NCI-H510A treated with DMSO at 0.1 percent for 48 hours (cell line): ENCODE results near the gene IKZF4.
"Not testable (repeated sequence)": the region's sequence is repeated elsewhere in the genome, so short reads cannot be mapped to it uniquely, and the experiment has no call there.

Experiments used
- DNase-seq: peaks from one replicate; lab custom pipeline; 2025; lab: John Stamatoyannopoulos, UW

Gene IKZF4

GRCh38 chr12:56040151-56040550, 19.3 kb downstream of the IKZF4 start:
- no peak for DNase-seq

GRCh38 chr12:56040963-56041551, 20.2 kb downstream of the IKZF4 start:
- peak; percentile 84 for DNase-seq

GRCh38 chr12:56041552-56042429, 20.9 kb downstream of the IKZF4 start, which contains the start of gene RPS26:
TSS of gene RPS26 (plus strand) at chr12:56041918. CDS start at chr12:56042167, 249 bp downstream.
- DNase-seq: peak; percentile 99

- DNase-seq: not testable (repeated sequence)
Observed at GRCh38 chr12:56042430-56042813, 21.6 kb downstream of the IKZF4 start.

DNA sequence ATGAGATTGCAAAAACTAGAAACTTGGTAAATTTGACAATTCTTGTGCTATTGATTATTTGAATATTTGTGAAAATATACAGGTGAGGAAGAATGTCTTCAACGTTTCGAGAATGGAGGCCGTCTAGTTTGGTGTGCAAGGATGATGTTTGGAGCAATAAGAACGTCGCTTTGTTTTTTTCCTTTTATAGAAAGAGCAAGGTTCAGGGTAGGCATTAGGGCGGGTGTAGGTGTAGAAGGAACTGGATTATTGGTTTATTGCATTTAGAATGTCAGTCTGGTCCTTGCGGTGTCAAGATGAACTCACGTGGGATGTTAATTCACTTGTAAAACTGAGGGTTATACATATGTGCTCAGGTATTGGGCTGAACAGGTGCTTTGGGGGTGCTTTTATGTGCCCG, 22.0 kb downstream of the IKZF4 start:
- DNase-seq: no peak

DNA sequence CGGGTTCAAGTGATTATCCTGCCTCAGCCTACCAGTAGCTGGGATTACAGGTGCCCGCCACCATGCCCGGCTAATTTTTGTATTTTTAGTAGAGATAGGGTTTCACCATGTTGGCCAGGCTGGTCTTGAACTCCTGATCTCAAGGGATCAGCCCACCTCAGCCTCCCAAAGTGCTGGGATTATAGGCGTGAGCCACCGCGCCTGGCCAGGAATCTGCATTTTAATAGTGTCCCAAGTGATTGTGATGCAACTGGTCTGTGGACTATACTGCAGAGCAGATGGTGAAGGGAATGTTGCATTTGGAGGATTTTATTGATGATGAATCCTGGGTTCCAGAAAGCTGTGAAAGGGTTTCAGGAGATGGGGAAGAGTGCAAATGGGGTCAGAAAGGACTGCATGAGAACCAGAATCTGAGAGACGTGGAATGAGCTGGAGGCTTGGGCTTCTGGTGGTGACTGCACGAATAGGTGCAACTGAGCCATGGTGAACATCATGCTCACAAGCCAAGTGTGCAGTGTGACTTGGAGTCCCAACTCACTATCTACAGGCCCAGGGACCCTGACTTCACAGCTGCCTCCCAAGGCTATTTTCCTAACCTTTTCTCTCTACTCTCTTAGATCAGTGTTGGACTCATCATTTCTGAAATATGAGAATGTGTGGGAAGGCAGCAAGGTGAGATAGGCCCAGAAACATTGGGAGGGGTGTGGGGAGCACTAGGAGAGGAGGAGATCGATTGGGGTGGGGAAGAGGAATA, 25.4 kb downstream of the IKZF4 start:
- no peak for DNase-seq

- DNase-seq: no peak
Observed at GRCh38 chr12:56053407-56053893, 32.6 kb downstream of the IKZF4 start.

DNA sequence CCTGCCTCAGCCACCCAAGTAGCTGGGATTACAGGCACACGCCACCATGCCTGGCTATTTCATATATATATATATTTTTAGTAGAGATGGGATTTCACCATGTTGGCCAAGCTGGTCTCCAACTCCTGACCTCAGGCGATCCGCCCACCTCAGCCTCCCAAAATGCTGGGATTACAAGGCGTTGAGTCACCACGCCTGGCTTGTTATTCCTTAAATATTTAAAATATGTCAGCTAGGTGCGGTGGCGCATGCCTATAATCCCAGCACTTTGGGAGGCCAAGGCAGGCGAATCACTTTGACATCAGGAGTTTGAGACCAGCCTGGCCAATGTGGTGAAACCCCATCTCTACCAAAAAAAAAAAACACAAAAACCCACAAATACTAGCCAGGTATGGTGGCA, 39.1 kb downstream of the IKZF4 start:
- not testable (repeated sequence) for DNase-seq

DNA sequence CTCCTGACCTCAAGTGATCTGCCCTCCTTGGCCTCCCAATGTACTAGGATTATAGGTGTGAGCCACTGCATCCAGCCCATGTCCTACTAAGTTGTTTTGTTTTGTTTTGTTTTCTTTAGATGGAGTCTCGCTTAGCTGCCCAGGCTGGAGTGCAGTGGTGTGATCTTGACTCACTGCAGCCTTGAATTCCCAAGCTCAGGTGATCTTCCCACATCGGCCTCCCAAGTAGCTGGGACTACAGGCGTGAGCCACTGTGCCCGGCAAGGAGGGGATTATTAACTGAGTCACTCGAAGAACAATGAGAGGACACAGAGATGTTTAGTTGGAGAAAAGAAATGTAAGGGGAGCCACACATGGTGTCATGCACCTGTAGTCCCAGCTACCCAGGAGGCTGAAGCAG, 41.1 kb downstream of the IKZF4 start:
- no peak for DNase-seq

DNA sequence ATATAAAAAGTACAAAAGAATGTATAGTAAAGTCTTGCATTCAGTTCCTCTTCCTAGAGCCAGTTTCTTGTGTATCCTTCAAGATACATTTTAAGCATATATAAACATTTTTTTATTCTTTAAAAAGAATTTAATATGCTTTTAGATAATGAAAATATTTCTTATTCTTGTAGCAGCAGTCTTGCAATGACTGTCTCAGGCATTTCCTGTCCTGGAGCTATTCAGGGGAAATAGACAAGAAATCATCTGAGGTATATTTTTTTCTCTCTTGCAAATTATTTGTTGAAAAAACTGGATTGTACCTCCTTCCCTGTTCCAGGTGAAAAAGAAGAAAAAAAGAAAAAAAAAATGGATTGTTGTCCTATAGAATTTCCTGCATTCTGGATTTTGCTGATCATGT, 42.2 kb downstream of the IKZF4 start:
- DNase-seq: no peak

DNA sequence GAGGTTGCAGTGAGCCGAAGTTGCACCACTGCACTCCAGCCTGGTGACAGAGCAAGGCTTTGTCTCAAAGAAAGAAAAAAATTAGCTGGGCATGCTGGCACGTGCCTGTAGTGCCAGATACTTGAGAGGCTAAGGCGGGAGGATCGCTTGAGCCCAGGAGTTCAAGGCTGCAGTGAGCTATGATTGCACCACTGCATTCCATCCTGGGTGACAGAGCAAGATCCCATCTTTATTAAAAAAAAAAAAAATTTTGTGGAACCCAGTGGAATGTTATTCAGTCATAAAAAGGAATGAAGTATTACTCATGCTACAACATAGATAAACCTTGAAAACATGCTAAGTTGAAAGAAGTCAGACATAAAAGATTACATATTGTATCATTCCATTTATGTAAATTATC, 50.8 kb downstream of the IKZF4 start:
- DNase-seq: no peak

DNA sequence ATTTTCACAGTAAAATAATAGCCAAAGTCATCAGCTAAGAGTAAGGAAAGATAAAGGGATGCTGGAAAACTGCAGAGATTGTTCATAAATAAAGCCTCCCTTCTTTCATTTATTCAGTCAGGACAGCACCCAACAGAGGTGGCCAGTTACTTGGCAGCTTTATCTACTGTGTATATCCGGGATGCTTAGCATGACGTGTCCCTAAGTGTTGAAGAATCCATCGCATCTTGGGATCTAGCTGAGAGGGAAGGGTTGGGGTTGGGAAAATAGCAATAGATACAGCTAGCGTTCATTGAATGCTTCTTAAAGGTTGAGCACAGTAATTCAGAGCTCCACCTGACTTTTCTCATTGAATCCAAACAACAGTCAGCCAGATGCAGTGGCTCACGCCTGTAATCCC, 53.6 kb downstream of the IKZF4 start:
- no peak for DNase-seq

- not testable (repeated sequence) for DNase-seq
Observed at GRCh38 chr12:56077966-56078365, 57.1 kb downstream of the IKZF4 start.

GRCh38 chr12:56078427-56078826, 57.6 kb downstream of the IKZF4 start:
- DNase-seq: no peak

DNA sequence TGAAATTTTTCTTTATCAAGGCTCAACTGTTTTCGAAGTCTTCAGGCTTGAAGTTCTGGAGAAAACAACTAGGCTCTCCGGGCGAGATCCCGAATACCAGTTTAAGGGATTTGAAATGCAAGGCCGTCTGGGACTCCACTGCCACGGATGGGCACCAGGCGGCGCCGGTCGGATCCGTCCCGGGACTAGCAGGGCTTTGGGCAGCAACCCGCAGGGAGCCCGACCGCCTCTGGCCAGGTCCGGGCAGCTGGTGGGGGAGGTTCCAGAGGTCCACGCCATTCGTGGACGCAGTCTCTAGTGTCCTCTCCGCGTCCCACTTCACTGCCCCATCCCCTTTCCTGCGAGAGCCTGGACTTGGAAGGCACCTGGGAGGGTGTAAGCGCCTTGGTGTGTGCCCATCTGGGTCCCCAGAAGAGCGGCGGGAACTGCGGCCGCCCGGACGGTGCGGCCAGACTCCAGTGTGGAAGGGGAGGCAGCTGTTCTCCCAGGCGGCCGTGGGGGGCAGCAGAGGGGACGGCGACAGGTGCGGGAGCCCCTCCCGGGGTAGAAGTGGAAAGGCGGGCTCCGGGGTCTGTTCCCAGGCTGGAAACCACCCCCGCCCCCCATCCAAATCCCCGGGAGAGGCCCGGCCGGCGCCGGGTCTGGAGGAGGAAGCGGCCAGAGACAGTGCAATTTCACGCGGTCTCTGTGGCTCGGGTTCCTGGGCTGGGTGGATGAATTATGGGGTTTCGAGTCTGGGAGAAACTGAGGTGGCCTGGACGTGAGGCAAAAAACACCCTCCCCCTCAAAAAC, 58.3 kb downstream of the IKZF4 start:
- DNase-seq: peak; percentile 84

- peak; percentile 88 for DNase-seq
Observed at GRCh38 chr12:56079723-56080555, 59.1 kb downstream of the IKZF4 start, which contains the start of gene ERBB3. TSS of gene ERBB3 (plus strand) at chr12:56080165. CDS start at chr12:56080301, 136 bp downstream.

GRCh38 chr12:56080556-56081138, 59.8 kb downstream of the IKZF4 start:
- no peak for DNase-seq

GRCh38 chr12:56081393-56082347, 60.8 kb downstream of the IKZF4 start:
- no peak for DNase-seq

DNA sequence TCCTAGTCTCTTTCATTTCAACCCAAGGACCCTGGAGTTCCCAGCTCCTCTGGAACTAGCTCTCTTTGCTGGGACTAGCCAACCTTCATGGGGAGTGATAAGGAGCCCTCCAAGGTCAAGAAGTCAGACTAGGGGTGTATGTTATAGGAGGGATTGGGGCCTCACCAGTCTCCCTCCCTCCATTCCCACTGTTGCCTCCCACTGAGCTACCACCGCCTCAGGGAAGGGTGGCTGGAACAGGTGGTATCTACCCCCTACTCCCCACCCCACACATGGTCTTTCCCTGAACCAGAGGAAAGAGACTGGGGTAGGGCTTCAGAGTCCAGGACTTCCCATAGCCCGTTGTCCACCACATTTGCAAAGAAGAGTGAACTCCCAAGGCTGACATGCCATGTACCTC, 61.5 kb downstream of the IKZF4 start:
- DNase-seq: no peak
